Suppressor macrophage treated with lipopolysaccharide for 1 hour (primary cell): Measurements from ENCODE around the gene ULK1.

Experiments
- DNase-seq, 3 donors: peaks; one replicate each; pipeline ENCODE4 v3.0.0-alpha.2; 2020 to 2022

Gene ULK1

DNA sequence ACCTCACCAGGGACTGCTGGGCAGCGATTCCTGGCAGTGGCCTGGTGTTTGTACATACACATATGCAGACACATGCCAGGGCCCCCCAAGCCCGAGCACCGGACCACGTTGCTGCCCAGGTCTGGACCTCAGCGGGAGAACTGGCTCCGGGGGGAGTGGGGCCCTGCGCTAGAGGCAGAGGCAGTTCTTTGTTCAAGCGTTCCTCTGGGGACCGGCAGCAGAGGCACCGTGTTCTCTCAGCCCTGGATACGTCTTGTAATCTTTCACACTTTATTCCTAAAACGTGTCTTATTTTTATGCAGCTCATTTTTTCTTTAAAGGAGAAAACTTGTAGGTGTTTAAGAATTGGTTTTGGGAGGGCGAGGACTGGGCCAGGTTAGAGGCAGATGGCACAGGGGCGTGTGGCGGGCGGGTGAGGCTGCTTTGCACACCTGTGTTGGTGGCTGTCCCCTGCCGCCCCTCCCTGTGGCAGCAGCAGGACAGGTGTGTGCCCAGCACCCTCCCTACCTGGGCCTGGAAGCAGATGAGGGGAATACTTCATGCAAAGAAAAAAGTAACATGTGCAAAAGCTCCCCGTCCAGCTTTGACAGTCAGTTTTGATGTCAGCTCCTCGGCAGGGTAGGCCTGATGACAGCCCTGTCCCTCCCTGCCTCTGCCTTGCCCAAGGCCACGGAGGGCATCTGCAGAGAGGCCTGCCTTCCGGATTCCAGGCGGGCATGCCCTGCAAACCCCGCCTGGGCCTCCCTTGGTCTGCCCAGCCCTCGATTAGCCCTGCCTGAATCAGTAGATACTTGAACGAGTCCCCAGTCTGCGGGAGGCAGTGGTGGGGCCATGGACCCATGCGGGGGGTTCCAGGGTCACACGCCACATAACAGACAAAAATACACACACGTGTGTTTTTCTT is 27.7 kb downstream of the ULK1 start:
- DNase-seq, result no peak

DNA sequence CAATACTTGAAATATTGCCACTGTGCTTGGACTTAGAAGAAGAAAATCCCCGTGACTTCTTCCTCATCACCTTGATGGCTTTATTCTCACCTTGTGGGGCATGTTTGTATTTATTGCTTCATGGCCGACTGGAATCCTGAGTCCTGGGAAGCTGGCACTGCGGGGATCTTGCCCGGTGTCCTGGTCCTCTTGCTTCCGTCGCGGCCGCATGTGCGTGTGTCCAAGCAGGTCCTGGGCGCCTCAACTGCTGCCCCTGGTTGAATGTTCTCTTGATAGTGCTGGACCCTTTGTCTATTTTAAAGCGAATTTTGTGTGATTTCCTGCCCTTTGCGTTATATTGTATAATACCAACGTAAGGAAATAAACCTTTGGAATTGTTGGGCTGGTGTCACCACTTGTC is 28.4 kb downstream of the ULK1 start:
- DNase-seq, result no peak

DNA sequence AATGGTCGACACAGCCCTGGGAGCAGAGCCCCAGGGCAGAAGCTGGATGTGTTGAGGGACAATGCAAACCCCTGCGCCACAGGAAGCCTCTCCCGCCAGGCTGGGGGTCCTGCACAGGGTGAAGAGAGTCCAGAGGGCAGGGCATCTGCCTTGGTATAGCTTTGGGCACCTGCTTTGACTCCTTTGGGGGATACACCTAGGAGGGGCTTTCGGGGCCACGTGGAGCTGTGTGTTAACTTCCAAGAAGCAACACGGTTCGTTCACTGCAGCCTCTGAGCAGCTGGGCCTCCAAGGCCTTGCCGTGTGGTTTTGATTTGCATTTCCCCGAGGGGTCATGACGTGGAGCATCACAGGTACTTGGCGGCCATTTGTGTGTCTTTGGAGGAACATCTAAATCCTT is 28.8 kb downstream of the ULK1 start:
- DNase-seq, result no peak

DNA sequence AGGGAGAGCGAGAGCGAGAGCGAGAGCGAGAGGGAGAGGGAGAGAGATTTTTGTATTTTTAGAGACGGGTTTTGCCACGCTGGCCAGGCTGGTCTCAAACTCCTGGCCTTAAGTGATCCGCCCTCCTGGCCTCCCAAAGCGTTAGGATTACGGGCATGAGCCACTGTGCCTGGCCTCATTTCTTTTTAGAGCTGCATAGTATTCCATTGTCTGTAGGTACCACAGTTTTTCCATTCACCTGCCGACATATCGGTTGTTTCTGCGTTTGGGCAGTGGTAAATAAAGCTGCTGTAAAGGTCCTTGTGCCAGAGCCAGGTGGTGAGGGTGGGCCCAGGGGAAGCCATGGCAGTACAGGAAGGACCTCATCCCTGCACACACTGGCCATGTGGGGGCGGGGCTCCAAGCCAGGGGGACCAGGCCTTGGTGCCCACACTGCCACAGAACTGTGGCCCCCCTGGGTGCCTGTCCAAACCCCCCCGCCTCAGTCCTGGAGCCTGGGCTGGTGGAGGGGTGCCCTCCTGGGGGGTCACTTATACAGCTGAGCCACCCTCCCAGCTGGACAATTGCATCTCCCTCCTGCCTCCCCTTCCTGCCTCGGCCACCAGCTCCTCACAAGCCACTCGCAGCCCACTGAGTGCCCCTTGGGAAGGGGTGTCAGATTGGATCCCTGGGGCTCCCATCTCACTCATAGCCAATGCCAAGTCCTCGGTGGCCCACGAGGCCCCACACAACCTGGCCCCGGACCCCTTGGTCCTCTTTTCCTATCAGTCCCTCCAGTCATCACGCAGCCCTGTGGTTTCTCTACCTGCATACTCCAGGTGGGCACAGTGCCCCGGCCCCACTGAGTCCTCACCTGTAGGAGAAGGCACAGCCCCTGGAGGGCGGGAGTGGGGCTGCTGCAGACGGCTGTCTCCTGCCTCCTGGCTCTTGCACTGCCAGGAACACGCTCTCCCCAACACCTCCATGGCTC is 33.0 kb downstream of the ULK1 start:
- no peak for DNase-seq

DNA sequence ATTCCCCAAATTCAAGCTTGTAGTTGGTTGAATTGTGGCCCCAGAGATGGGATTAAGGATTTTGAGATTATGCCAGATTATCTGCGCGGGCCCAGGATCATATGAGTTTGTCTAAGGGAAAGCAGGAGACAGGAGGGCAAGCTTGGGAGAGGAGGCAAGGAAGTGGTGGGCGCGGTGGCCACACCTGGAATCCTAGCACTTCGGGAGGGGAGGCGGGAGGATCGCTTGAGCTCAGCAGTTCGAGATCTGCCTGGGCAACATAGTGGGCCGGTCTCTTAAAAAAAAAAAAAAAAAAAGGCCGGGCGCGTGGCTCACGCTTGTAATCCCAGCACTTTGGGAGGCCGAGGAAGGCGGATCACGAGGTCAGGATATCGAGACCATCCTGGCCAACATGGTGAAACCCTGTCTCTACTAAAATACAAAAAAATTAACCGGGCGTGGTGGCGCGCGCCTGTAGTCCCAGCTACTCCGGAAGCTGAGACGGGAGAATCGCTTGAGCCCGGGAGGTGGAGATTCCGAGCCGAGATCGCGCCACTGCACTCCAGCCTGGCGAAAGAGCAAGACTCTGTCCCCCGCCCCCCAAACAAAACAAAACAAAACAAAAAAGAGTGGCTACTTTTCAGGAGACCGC is 33.8 kb downstream of the ULK1 start:
- peak; percentile 40 to 52 (median 45) for DNase-seq

DNA sequence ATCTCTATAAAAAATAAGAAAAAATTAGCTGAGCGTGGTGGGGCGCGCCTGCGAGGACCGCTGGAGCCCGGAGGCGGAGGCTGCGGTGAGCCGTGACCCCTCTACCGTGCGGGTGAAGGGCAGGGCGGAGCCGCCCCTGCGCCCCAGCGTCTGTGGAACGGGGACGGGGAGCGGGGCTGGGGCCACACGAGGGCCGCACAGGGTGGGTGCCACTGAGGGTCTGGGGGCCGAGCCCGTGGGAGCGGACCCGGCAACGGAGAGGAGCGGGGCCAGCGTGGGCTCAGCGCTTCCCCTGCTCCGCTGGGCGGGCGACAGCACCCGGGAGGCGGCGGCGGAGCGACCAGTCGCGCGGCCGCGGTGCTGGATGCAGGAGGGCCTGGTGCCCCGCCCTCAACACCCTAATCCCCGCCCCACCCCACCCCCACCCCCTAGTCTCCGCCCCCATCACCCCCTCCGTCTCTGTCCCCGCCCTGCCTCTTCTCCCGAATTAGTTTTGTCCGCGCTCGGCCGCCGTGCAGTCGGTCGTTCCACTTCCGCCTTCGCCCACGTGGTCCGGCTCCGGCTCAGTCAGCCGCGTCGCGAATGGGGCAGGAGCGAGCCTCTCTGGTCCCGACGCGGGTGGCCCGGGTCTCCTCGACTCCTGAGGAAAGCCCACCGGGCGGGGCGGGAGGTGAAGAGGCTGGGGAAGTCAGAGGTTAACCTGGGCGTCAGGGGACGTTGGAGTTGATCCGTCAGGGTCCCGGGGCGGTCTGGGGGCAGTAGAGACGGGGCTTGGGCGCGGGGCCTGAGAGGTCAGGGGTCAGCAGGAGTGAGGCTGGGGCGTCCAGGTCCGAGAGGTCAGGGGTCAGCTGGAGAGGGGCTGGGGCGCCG is 34.5 kb downstream of the ULK1 start, which contains the start of gene PUS1:
Gene PUS1, plus strand, starts transcription at position 566 of the 870 bp plus-strand sequence. CDS start 447 bp downstream, outside the sequence.
- DNase-seq, result peak; percentile 98 to 99 (median 98)

DNA sequence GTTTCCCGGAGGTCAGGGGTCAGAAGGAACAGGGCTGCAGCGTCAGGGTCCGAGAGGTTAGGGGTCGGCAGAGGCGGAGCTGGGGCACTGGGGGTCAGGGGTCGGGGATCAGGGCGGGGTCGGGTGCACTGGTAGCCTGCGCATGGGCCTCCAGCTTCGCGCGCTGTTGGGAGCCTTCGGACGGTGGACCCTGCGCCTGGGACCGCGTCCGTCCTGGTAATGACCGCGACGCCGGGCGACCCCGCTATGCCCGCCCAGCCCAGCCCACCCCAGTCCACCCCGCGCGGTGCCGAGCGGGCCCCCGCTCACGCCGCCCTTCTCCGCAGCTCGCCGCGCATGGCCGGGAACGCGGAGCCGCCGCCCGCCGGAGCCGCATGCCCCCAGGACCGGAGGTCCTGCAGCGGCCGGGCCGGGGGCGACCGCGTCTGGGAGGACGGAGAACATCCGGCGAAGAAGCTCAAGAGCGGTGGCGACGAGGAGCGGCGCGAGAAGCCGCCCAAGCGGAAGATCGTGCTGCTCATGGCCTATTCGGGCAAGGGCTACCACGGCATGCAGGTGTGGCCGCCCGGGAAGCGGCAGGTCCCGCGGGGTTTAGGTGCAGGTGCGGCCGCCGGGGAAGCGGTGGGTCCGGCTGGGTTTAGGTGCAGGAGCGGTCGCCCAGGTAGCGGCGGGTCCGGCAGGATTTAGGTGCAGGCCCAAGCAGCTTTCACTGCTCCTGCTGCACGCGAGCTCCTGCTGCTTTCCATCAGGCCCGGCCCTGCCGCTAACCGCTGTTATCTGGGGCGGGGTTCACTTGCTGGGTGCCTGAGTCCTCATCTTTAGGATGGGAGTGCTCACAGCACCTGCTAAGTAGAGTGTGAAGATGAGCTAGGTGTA is 35.4 kb downstream of the ULK1 start:
- peak in 2 of 3 donors; percentile 19 to 47 for DNase-seq

DNA sequence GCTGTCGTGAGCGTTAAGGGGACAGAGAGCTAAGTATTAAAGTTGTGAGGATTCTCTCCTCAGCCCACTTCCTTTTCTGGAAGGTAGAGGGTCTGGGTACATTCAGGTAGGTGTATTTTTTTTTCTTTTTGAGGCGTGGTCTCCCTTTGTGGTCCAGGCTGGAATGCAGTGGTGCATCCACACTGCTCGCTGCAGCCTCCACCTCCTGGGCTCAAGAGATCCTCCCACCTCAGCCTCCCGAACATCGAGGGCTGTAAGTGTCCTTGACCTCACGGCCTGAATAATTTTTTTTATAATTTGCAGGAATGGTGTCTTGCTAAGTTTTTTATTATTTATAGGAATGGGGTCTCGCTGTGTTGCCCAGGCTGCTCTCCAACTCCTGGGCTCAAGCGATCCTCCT is 36.1 kb downstream of the ULK1 start:
- no peak for DNase-seq

DNA sequence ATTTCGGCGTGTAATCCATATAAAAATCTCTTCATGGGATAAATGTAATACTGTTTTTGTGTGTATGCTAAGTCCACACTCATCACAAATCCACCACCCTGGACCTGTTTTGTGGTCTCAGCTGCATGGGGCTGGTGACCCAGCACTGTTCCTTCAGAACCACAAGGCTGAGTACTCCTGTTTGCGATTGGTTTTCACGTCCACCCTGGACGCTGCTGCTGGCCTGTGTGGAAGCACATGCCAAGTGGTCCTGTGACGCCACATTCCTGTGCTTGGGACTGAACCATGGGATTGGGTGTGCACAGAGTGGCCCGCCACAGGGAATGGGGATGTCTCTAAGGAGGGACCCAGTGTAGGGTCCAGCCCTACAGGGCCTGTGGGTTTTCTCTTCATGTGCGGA is 39.0 kb downstream of the ULK1 start:
- no peak for DNase-seq

DNA sequence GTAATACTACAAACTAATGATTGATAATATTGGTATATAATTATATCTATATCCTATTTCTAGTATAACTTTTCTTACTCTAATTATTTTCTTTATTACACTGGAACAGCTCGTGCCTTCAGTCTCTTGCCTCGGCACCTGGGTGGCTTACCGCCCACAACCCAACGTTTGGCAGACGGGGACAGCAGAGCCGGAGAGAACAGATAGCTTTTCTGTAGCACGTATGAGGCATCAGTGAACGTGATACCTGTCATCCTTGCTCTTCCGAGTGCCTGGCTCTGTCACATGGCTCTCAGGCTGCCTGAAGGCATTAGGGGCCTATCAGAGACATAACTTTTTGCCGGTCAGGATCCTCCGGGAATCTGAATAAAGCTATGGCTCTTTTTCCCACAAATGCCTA is 40.1 kb downstream of the ULK1 start:
- no peak for DNase-seq

DNA sequence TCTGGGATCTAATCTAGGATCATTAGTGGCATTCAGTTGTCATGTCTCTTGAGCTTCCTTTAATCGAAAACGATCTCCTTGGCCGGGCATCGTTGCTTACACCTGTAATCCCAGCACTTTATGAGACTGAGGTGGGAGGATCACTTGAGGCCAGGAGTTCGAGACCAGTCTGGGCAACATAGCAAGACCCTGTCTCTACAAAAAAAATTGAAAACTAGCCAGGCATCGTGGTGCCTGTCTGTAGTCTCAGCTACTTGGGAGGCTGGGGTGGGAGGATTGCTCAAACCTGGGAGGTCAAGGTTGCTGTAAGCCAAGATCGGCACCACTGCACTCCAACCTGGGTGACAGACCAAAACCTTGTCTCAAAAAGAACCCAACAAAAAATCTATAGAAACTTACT is 43.7 kb downstream of the ULK1 start:
- DNase-seq, result no peak

DNA sequence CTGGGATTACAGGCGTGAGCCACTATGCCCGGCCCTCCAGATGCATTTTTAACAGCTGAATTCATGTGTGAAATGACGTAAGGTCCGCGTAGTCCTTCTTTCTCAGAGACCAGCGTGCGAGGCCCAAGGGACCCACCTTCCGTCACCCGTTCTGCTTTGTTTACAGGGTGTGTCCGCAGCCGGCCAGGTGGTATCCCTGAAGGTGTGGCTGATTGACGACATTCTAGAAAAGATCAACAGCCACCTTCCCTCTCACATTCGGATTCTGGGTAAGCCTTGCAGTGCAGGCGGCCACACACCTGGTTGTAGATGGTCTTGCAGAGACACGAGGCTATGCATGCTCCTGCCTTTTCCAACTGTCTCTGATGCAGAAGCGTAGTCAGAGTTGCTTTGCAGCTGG is 44.6 kb downstream of the ULK1 start:
- no peak for DNase-seq

DNA sequence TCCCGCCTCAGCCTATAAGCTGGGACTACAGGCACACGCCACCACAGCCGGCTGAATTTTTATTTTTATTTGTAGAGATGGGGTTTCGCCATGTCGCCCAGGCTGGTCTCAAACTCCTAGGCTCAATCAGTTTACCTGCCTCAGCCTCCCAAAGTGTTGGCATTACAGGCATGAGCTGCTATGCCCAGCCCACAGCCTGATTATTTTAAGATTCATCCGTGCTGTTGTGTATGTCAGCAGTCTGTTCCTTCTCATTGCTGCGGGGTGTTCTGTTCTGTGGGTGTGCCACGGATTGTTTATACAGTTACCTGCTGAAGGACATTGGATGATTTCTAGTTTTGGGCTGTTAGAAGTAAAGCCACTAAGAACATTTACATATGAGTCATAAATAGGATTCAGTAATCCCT is 45.7 kb downstream of the ULK1 start:
- no peak for DNase-seq

DNA sequence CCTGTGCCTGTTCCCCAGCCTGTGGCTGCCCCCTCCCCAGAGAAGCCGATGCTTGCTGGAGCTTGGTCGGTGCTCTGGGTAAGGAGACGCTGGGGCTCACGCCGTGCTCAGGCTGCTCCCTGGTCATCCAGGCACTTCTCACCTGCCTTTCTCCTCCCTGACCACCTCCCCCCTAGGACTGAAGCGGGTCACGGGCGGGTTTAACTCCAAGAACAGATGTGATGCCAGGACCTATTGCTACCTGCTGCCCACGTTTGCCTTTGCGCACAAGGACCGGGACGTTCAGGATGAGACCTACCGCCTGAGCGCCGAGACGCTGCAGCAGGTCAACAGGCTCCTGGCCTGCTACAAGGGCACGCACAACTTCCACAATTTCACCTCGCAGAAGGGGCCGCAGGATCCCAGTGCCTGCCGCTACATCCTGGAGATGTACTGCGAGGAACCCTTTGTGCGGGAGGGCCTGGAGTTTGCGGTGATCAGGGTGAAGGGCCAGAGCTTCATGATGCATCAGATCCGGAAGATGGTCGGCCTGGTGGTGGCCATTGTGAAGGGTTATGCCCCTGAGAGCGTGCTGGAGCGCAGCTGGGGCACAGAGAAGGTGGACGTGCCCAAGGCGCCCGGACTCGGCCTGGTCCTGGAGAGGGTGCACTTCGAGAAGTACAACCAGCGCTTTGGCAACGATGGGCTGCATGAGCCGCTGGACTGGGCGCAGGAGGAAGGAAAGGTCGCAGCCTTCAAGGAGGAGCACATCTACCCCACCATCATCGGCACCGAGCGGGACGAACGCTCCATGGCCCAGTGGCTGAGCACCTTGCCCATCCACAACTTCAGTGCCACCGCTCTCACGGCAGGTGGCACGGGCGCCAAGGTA is 46.9 kb downstream of the ULK1 start:
- no peak for DNase-seq

DNA sequence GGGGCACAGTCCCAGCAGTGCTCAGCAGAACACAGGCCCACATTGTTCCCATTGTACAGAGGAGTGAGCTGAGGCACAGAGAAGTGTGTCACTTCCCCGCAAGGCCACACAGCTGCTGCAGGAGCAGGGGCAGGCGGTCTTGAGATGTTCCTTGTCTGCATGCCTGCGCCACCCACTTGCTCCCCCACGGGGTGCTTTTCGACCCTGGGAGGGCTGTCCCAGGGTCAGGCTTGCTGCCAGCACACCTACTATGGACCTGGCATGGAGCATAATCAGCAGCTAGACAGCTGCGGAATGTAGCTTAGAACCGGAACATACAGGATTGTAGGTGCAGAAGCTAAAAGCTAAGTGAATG is 47.5 kb downstream of the ULK1 start:
- DNase-seq, result no peak

DNA sequence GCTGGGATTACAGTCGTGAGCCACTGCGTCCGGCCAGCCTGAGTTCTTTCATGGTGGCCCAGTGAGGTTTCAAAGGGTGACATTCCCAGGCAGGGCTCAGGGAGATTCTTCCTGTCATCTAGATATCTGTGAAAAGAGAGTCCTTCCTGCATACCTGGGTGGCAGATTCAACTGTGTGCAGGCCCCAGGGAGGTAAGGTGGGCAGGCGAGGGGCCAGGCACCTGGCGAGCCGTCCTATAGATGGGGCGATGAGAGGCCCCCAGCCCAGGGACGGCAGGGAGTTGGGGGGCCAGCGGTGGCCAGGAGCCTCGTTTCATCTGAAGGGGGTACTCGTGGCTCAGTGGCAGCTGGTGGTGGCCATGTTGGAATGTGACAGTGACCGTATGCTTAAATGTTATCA is 48.2 kb downstream of the ULK1 start:
- no peak for DNase-seq

DNA sequence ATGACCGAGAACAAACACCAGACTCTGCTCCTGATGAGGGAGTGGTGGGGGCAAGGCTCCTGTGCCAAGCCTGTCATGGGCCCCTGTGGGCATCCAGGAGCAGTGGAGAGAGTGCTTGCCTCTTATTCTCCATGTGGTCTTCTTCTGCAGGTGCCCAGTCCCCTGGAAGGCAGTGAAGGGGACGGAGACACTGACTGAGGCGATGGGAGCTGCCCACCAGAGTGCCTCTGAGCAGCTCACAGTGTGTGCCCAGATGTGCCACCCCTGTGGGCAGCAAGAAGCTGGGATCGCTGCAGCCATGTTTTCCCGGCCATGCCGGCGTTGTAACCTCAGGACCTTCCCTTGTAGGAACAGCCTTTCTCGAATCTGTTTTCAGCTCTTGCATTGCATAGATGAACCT is 49.0 kb downstream of the ULK1 start:
- no peak for DNase-seq

DNA sequence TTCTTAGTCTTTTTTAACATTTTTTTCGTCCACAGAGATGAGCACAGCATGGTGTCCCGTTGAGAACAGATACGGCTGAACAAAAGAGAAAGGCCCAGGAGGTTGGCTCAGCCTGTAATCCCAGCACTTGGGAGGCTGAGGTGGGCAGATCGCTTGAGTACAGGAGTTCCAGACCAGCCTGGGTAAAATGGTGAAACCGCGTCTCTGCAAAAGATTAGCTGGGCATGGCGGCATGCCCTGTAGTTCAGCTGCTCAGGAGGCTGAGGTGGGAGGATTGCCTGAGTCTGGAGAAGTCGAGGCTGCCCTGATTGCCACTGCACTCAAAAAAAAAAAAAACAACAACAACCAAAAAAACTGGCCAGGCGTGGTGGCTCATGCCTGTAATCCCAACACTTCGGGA is 49.5 kb downstream of the ULK1 start:
- no peak for DNase-seq

DNA sequence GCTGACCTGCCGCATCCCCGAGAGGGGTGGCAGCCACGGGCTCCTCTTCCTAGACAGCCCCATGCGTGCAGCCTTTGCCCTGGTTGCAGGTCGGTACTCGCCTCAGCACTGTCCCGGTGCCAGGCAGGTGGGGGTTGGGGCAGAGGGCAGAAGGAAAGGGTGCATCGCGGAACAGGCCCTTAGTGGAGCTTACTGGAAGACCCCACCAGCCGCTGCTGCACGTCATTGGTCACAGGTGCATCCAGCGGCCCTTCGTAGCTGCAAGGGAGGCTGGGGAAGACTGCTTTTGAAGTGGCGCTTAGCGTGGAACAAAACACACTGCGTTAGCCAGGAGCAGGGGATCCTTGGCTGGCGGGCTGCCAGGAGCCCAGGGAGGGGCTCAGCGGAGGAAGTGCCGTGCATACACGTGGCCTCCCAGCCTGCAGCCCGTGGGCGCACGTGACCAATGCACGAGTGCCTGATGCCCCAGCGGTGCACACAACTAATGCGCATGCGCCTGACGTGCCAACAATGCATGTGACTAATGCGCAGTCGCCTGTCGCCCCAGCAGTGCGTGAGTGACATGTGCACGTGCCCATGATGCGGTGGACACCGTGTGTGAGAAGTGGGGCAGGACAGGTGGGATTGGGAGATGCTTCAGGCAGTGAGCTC is 50.3 kb downstream of the ULK1 start:
- DNase-seq, result no peak

DNA sequence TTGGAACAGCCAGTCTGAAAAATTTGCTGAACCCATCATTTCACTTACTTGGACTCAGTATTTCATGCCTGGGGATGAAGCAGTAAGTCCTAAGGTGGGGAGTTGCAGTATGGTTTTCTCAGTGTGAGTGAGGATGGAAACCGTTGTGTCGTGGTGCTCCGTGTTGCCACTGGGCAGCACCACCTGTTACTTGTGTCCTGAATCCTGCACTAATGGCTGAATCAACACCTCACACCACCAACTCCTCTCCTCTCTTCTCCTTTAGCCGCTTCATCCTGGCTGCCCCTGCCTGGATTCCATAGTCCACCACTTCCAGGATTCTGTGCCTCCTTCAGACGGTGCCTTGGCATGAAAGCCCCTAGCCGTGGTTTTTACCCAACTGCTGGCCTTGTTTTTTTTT is 52.3 kb downstream of the ULK1 start:
- DNase-seq, result no peak
